22Rv1 (cell line): ENCODE data around the gene CFAP46.

Source experiments
- H3K27ac ChIP-seq: fragments of 450-650 bp; 2 replicates; pipeline ENCODE4 v1.5.1; 2017
- ZFX ChIP-seq: fragments of 450-650 bp; IDR thresholded peaks from 2 replicates; pipeline ENCODE4 v1.6.1; 2017; ENCODE audit warnings: antibody characterized with exemption, borderline replicate concordance
- TF ChIP-seq, protein P1 (sequence below): fragments of 450-650 bp; IDR thresholded peaks from 2 replicates; pipeline ENCODE4 v1.5.1; 2017; ENCODE audit warnings: mild to moderate bottlenecking

CFAP46 gene

DNA sequence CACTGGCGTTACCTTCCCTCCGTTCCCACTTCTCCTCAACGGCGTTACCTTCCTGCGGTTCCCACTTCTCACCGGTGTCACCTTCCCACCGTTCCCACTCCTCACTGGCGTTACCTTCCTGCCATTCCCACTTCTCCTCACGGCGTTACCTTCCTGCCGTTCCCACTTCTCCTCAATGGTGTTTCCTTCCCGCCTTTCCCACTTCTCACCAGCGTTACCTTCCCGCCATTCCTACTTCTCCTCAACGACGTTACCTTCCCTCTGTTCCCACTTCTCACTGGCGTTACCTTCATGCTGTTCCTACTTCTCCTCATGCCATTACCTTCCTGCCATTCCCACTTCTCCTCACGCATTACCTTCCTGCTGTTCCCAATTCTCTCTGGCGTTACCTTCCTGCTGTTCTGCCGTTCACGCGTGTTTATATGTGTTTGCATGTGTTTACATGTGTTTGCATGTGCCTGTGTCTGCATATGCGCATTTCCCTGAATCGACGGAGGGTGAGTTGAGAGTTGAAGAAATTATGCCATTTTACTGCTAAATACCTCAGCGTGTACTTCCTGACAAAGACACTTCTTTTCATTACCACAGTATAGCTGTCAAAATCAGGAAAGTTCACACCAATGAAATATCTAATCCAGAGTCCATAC is 23.2 kb upstream of the CFAP46 start:
- H3K27ac ChIP-seq = no peak overlapping the region
- TF ChIP-seq, protein P1, sequence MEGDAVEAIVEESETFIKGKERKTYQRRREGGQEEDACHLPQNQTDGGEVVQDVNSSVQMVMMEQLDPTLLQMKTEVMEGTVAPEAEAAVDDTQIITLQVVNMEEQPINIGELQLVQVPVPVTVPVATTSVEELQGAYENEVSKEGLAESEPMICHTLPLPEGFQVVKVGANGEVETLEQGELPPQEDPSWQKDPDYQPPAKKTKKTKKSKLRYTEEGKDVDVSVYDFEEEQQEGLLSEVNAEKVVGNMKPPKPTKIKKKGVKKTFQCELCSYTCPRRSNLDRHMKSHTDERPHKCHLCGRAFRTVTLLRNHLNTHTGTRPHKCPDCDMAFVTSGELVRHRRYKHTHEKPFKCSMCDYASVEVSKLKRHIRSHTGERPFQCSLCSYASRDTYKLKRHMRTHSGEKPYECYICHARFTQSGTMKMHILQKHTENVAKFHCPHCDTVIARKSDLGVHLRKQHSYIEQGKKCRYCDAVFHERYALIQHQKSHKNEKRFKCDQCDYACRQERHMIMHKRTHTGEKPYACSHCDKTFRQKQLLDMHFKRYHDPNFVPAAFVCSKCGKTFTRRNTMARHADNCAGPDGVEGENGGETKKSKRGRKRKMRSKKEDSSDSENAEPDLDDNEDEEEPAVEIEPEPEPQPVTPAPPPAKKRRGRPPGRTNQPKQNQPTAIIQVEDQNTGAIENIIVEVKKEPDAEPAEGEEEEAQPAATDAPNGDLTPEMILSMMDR = no peak
- no peak for TF ChIP-seq ZFX

DNA sequence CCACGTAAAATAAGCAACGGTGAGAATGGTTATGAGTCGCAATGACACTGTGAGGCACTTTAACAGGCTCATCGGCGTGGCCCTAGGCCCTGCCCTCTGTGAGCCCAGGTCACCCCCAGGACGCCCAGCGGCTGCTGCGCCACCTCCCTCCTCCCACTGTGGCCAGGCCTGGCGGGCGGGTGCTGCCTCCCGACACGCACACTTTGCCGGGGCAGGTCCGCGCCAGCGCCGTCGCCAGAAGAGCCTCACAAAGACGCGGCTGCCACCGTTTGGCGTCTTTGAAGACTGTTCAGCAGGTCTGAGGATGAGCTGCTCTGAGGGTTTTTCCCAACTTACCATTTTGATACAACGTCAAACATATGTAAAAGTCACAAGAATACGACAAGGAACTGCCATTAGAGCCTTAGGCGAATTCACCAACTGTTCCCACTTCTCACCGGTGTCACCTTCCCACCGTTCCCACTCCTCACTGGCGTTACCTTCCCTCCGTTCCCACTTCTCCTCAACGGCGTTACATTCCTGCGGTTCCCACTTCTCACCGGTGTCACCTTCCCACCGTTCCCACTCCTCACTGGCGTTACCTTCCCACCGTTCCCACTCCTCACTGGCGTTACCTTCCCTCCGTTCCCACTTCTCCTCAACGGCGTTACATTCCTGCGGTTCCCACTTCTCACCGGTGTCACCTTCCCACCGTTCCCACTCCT is 22.5 kb upstream of the CFAP46 start:
- H3K27ac ChIP-seq = peak overlapping the region; percentile 50

DNA sequence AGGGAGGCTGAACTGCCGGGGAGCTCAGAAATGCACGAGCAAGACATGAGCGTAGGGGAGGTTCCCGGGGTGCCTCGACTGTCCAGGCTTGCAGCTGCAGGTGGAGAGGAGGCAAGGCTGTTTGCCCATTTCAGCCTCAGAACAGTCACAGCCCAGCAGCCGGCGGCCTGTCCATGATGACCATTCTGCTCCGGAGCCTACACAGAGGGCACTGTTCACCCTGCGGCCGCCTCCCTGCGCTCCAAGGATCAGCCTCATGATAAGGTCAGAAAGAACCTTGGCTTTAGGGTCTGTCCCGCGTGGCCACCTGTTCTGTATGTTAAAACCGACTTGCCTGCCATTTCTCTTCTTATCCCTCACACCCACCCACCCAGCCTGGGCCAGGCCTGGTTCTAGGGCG is 21.9 kb upstream of the CFAP46 start:
- TF ChIP-seq, protein P1 = no peak
- TF ChIP-seq ZFX = no peak
- no peak overlapping the region for H3K27ac ChIP-seq

DNA sequence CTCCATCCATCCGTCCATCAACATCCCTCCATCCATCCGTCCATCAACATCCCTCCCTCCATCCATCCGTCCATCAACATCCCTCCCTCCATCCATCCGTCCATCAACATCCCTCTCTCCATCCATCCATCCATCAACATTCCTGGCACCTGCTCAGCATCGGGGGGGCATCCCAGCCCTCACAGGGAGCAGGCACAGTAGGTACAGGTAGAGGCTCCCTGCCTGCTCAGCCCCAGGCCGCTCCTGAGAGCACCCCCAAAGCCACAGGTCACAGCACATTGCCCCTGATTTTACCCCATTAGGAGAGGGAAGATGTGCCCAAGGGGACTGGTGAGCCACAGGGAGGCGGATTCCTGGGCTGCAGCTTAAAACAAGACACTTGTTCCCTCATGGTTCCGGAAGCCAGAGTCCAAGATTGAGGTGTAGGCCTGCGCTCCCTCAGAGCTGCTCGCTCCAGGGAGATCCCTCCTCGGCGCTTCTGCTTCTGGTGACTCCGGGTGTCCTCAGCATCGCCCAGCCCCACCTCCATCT is 21.1 kb upstream of the CFAP46 start:
- TF ChIP-seq ZFX = no peak
- TF ChIP-seq, protein P1 = no peak
- no peak overlapping the region for H3K27ac ChIP-seq

DNA sequence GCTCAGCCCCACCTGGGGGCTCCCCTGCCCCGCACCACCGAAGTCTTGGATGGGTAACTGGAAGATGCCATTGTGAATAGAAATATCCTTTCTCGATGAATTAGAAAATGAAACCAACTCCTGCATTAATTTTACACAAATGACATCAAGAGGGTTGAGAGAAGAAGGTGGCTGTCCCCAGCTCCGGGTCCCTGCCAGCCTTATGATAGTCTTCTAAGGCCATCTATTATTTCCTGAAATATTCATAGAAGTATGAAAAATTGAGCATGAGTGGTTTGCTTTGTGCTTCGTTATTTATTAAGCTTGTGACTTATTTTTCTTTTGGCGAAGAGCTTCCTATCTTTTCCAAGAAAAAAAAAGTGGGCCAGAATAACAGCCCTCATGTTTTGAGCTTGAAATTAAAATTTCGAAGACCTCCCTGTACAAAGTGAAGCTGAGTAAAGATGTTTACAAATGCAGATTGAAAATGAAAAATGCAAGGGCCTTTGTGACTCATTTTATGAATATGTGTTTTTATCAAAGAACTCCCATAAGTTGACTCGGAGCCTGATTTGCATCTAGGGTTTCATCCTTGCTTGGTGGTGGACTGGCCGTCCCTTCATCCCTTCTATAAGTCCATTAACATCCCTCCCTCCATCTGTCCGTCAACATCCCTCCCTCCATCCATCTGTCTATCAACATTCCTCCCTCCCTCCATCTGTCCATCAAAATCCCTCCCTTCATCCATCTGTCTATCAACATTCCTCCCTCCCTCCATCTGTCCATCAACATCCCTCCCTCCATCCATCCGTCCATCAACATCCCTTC is 20.5 kb upstream of the CFAP46 start:
- no peak overlapping the region for H3K27ac ChIP-seq
- TF ChIP-seq ZFX = no peak
- TF ChIP-seq, protein P1 = 0 out of 2 replicates have a peak, but pooled peaks have one; percentile 1

DNA sequence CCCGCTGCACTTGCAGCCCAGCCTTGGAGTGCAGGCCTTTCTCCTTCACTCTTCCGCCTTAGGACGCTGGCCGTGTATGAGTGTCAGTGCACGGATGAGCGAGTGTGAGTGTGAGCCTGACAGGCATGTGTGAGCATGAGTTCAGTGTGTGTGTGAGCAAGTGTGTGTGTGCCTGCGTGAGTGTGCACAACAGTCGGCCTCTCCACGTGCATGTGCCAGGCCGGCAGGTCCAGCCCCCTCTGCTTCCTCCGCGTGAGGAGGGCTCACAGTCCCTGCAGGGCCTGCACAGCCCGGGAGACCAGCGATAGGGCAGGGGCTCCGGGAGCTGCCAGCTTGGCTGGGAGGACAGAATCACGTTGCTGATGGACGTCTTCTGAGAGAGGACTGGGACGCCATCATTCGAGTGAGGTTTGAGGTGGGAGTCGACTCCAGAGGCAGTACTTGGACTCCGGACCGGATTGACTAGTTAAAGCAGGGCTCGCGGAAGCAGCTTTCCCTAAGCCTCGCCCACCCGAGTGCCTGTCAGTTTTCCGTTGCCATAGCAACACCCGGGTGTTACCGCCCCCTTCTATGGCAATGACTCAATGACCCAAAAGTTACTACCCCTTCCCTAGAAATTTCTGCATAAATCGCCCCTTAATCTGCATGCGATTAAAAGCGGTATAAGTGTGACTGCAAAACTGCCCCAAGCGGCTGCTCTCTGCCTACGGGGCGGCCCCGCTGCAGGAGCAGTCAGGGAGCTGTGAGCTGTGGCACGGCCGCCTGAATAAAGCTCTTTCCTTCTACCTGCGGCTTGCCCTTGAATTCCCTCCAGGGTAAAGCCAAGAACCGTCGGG is 19.6 kb upstream of the CFAP46 start:
- TF ChIP-seq, protein P1 = 0 out of 2 replicates have a peak, but pooled peaks have one; percentile 9
- no peak for TF ChIP-seq ZFX
- H3K27ac ChIP-seq = no peak overlapping the region

DNA sequence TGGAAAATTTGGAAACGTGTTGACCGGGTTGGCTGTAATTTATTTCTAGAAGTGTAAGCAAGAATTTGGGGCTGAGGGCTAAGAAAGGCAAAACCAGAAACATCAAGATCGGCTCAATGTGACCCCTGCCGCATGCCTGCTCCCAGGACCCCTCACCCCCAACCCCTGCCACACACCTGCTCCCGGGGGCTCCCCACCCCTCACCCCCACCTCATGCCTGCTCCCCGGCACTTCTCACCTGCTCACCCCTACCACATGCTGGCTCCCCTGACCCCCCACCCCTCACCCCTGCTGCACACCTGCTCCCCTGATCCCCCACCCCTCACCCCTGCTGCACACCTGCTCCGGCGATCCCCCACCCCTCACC is 19.0 kb upstream of the CFAP46 start:
- no peak overlapping the region for H3K27ac ChIP-seq
- no peak for TF ChIP-seq ZFX
- TF ChIP-seq, protein P1 = no peak
